ENCODE measurements around the gene CPNE4. TPM values are rescaled to one million over a fixed set of nuclear protein-coding genes. Genes with fewer than 3 reads are reported as not detected.

CPNE4 gene
- total and polyA plus RNA-seq, 9 of the 15 experiments (the other 6 are each of a cell fraction or from before 2014, with no cell fraction given), result not detected

GRCh38 chr3:132001999-132002398 lies 32.8 kb downstream of the CPNE4 start (continued):
- TF ChIP-seq ZMIZ1 (IDR thresholded peaks at IDR 0.05; ENCODE audit: low read depth in 2 of 2, low read length in 2 of 2) (no peak), HMGN3 (IDR thresholded peaks at IDR 0.05; ENCODE audit: borderline replicate concordance, extremely low read depth, insufficient read length, low read depth, low read length) (no peak), ZBTB49 (CRISPR knock-in tag; IDR thresholded peaks at IDR 0.05; ENCODE audit: borderline replicate concordance) (no peak), ZNF134 (CRISPR knock-in tag; conservative IDR thresholded peaks at IDR 0.05) (no peak), FOXJ3 (CRISPR knock-in tag; IDR thresholded peaks at IDR 0.05) (no peak)

All from K562 (cell line).